ENCODE measurements around the gene LEAP2. TPM values are rescaled to one million over a fixed set of nuclear protein-coding genes. Genes with fewer than 3 reads are reported as not detected.

LEAP2 gene
- total RNA-seq, 2 experiments from 2014 or later = 3.4 to 3.7 TPM

- DNase-seq (no peak), ATAC-seq (no peak)
- Mint-ChIP-seq H3K27ac (peak overlapping the region; percentile 99), H3K27me3 (ENCODE audit: low read depth) (peaks cover 3% of the 10 kb centered on the region), H3K9me3 (ENCODE audit: insufficient read depth) (no peaks in the 10 kb centered on the region), H3K4me1 (ENCODE audit: low read depth) (peaks cover 23% of the 10 kb centered on the region), H3K4me3 (peak overlapping the region; percentile 98), H3K36me3 (ENCODE audit: low read depth) (peaks cover 39% of the 10 kb centered on the region)
- ChIA-PET POLR2A (interaction anchor here (0.7 to 2.0 kb wide), 10 partner anchors 13 to 389 kb away, joined by 3 to 12 read pairs (median 3); partner anchors contain the start of genes AFF4 and HSPA4), CTCF (interaction anchor here (1.1 to 4.8 kb wide), 5 partner anchors 16 to 340 kb away, joined by 3 to 20 read pairs (median 3); no protein-coding TSS in a partner anchor)
These were observed 6.4 kb upstream of the LEAP2 start for GRCh38 chr5:132867046-132867451.

- Mint-ChIP-seq H3K27me3 (ENCODE audit: low read depth) (no peaks in the 10 kb centered on the region), H3K27ac (peak overlapping the region; percentile 48), H3K4me3 (peak overlapping the region; percentile 16), H3K9me3 (ENCODE audit: insufficient read depth) (no peaks in the 10 kb centered on the region), H3K4me1 (ENCODE audit: low read depth) (peaks cover 23% of the 10 kb centered on the region), H3K36me3 (ENCODE audit: low read depth) (peaks cover 49% of the 10 kb centered on the region)
- ChIA-PET CTCF (interaction anchor here (0.8 to 4.8 kb wide), 3 partner anchors 15 to 483 kb away, joined by 3 to 20 read pairs (median 4); no protein-coding TSS in a partner anchor), POLR2A (no interaction called here)
- no peak for ATAC-seq
- DNase-seq = no peak
These were observed 4.7 kb upstream of the LEAP2 start for GRCh38 chr5:132868754-132869153.

- DNase-seq (no peak), ATAC-seq (no peak)
- H3K27ac Mint-ChIP-seq = no peak overlapping the region
- ChIA-PET CTCF (interaction anchor here (4.8 kb wide), 1 partner anchor 12 kb away, joined by 20 read pairs; no protein-coding TSS in a partner anchor), POLR2A (no interaction called here)
- peaks cover 54% of the 10 kb centered on the region for H3K36me3 Mint-ChIP-seq (ENCODE audit: low read depth)
- H3K9me3 Mint-ChIP-seq (ENCODE audit: insufficient read depth) = no peaks in the 10 kb centered on the region
- H3K4me3 Mint-ChIP-seq = no peak overlapping the region
- H3K27me3 Mint-ChIP-seq (ENCODE audit: low read depth) = no peaks in the 10 kb centered on the region
- peaks cover 16% of the 10 kb centered on the region for H3K4me1 Mint-ChIP-seq (ENCODE audit: low read depth)
These were observed 2.7 kb upstream of the LEAP2 start for GRCh38 chr5:132870801-132871200.

- Mint-ChIP-seq H3K9me3 (ENCODE audit: insufficient read depth) (no peaks in the 10 kb centered on the region), H3K4me1 (ENCODE audit: low read depth) (peaks cover 11% of the 10 kb centered on the region), H3K27me3 (ENCODE audit: low read depth) (no peaks in the 10 kb centered on the region), H3K4me3 (no peak overlapping the region), H3K27ac (no peak overlapping the region), H3K36me3 (ENCODE audit: low read depth) (peaks cover 50% of the 10 kb centered on the region)
- ATAC-seq (no peak), DNase-seq (no peak)
- ChIA-PET POLR2A (interaction anchor here (1.7 kb wide), 1 partner anchor 11 kb away, joined by 3 read pairs; no protein-coding TSS in a partner anchor), CTCF (interaction anchor here (1.2 kb wide), 1 partner anchor 52 kb away, joined by 5 read pairs; no protein-coding TSS in a partner anchor)
These were observed 1.8 kb upstream of the LEAP2 start for GRCh38 chr5:132871459-132872284.

GRCh38 chr5:132872788-132873118 lies 715 bp upstream of the LEAP2 start:
- Mint-ChIP-seq H3K27ac (no peak overlapping the region), H3K4me1 (ENCODE audit: low read depth) (peaks cover 4% of the 10 kb centered on the region), H3K36me3 (ENCODE audit: low read depth) (peaks cover 44% of the 10 kb centered on the region), H3K4me3 (no peak overlapping the region), H3K9me3 (ENCODE audit: insufficient read depth) (no peaks in the 10 kb centered on the region), H3K27me3 (ENCODE audit: low read depth) (no peaks in the 10 kb centered on the region)
- ChIA-PET POLR2A (interaction anchor here (1.7 kb wide), 1 partner anchor 10 kb away, joined by 3 read pairs; no protein-coding TSS in a partner anchor), CTCF (interaction anchor here (1.2 kb wide), 1 partner anchor 53 kb away, joined by 5 read pairs; no protein-coding TSS in a partner anchor)
- no peak for ATAC-seq
- DNase-seq = no peak

DNA sequence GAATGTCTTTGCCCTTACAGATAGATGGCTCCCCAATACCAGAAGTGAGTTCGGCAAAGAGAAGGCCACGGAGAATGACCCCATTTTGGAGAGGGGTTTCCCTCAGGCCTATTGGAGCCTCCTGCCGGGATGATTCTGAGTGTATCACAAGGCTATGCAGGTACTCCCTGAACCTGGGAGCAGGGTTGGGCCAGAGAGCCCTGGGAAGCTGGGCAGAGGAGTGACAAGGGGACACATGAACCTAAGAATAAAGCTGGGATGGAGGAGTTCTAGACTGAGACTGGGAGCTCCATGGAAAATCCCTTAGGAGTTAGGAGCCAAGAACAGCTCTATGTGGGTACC lies 433 bp downstream of the LEAP2 start:
- DNase-seq (no peak), ATAC-seq (no peak)
- Mint-ChIP-seq H3K36me3 (ENCODE audit: low read depth) (peaks cover 40% of the 10 kb centered on the region), H3K4me1 (ENCODE audit: low read depth) (no peaks in the 10 kb centered on the region), H3K4me3 (no peak overlapping the region), H3K9me3 (ENCODE audit: insufficient read depth) (no peaks in the 10 kb centered on the region), H3K27ac (no peak overlapping the region), H3K27me3 (ENCODE audit: low read depth) (no peaks in the 10 kb centered on the region)
- CTCF ChIA-PET = interaction anchor here (1.5 kb wide), 1 partner anchor 9 kb away, joined by 5 read pairs; no protein-coding TSS in a partner anchor
- POLR2A ChIA-PET = no interaction called here

DNA sequence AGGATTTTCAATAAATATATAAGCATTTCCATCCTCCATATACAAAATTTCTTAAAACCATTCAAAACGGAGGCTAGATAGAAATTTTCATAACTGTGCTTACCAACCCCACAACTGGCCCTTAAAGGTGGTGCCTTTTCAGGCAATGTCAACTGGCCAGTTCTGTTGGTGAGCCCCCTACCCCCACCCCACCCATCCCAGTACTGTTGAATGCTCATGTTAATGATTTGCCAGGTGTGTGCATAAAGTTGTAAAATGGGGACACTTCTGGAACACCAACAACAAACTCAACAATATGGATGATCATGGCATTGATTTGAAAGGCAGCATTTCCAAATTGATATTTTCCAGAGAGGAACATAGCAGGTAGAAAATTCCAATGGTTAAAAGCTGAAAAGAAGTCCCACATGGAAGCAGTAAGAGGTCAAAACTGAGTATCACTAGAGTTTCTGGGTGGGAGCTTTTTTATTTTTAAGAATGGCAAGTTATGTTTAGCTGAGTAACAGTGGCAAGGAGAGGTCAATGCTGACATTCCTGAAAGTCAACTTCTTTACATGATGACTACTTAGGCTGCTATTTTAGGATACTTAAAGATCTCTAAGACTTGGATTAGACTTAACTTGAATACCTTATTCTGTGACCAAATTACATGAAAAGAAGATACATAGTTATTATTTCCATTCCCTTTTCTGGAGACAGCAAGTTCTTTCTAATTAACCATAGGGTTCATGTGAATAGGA lies 2.7 kb downstream of the LEAP2 start:
- peaks cover 36% of the 10 kb centered on the region for H3K36me3 Mint-ChIP-seq (ENCODE audit: low read depth)
- H3K27me3 Mint-ChIP-seq (ENCODE audit: low read depth) = no peaks in the 10 kb centered on the region
- no peaks in the 10 kb centered on the region for H3K4me1 Mint-ChIP-seq (ENCODE audit: low read depth)
- ATAC-seq = no peak
- no peak overlapping the region for H3K27ac Mint-ChIP-seq
- no peak for DNase-seq
- no peaks in the 10 kb centered on the region for H3K9me3 Mint-ChIP-seq (ENCODE audit: insufficient read depth)
- POLR2A ChIA-PET = no interaction called here
- CTCF ChIA-PET = no interaction called here
- no peak overlapping the region for H3K4me3 Mint-ChIP-seq

DNA sequence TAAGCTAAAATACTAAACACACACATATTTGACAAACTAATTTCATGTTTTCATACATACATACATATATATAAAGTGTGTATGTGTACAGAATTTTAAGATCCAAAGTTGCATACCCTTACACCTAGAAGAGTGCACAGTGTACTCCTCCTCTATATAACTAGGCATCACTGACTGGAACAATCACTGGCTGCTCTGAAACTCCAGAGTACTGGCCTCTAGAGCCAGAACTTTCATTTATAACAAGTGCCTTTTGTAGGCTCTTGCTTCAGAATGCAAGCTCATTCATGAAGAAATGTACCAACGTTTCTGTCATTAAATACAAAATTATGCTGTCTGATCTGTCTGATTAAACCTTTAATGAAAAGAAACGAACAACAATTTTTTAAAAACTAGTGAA lies 4.0 kb downstream of the LEAP2 start:
- CTCF ChIA-PET = interaction anchor here (1.6 kb wide), 1 partner anchor 48 kb away, joined by 5 read pairs; the partner anchor contains the start of gene SHROOM1
- no peaks in the 10 kb centered on the region for H3K27me3 Mint-ChIP-seq (ENCODE audit: low read depth)
- POLR2A ChIA-PET = no interaction called here
- no peak overlapping the region for H3K27ac Mint-ChIP-seq
- H3K36me3 Mint-ChIP-seq (ENCODE audit: low read depth) = peaks cover 31% of the 10 kb centered on the region
- DNase-seq (no peak), ATAC-seq (no peak)
- H3K4me3 Mint-ChIP-seq = no peak overlapping the region
- H3K9me3 Mint-ChIP-seq (ENCODE audit: insufficient read depth) = no peaks in the 10 kb centered on the region
- H3K4me1 Mint-ChIP-seq (ENCODE audit: low read depth) = no peaks in the 10 kb centered on the region

DNA sequence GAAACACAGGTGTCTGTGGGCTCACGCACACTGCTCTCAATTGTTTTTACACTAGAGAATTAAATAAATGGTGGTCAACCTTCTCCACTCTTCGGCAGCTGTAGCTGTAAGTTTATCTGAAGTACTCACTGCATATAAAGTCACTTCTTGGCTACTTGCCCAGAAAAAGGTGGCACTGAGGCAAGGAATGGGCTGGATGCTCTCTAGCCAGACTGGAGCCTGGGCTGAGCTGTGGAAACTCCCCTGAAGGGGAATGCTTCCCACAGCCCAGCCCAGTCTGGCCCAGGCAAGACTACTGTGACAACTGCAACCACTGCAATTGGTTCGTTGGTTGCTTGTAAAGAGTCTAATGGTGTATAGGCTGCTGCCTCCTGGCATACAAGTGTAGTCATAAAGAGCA lies 4.5 kb downstream of the LEAP2 start:
- Mint-ChIP-seq H3K4me3 (no peak overlapping the region), H3K9me3 (ENCODE audit: insufficient read depth) (no peaks in the 10 kb centered on the region), H3K36me3 (ENCODE audit: low read depth) (peaks cover 29% of the 10 kb centered on the region), H3K27ac (no peak overlapping the region), H3K4me1 (ENCODE audit: low read depth) (no peaks in the 10 kb centered on the region), H3K27me3 (ENCODE audit: low read depth) (no peaks in the 10 kb centered on the region)
- POLR2A ChIA-PET = no interaction called here
- CTCF ChIA-PET = interaction anchor here (1.6 kb wide), 1 partner anchor 48 kb away, joined by 5 read pairs; the partner anchor contains the start of gene SHROOM1
- ATAC-seq (no peak), DNase-seq (no peak)

GRCh38 chr5:132883261-132883834 lies 9.9 kb downstream of the LEAP2 start:
- ATAC-seq = peak; percentile 67
- H3K36me3 Mint-ChIP-seq (ENCODE audit: low read depth) = peaks cover 45% of the 10 kb centered on the region
- H3K27ac Mint-ChIP-seq = no peak overlapping the region
- H3K27me3 Mint-ChIP-seq (ENCODE audit: low read depth) = no peaks in the 10 kb centered on the region
- H3K4me3 Mint-ChIP-seq = no peak overlapping the region
- peak; percentile 48 for DNase-seq
- ChIA-PET POLR2A (interaction anchor here (0.7 to 1.3 kb wide), 3 partner anchors 11 to 17 kb away, joined by 3 read pairs; partner anchors contain the start of genes GDF9 and UQCRQ), CTCF (interaction anchor here (0.7 to 2.7 kb wide), 33 partner anchors 8 to 817 kb away, joined by 3 to 35 read pairs (median 3); partner anchors contain the start of genes GDF9, IL4, SHROOM1 and UQCRQ)
- no peaks in the 10 kb centered on the region for H3K9me3 Mint-ChIP-seq (ENCODE audit: insufficient read depth)
- no peaks in the 10 kb centered on the region for H3K4me1 Mint-ChIP-seq (ENCODE audit: low read depth)

DNA sequence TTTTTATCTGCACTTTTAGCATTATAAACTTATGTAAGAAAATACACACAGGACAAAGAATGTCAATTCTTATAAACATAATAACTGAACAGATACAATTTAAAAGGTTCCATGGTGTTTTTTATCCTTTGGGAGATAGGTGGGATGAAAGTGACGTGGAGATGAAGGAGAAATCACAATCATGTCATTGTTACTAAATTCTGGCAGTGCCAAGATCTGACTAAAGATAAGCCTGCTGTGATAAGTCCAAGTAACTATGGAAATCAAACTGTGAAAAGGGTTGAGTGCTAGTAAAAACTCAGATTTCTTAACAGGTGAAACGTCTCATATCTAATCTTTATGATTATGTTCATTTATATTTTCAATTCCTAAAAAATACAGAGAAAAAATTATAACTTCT lies 11.1 kb downstream of the LEAP2 start:
- no peak overlapping the region for H3K27ac Mint-ChIP-seq
- peaks cover 48% of the 10 kb centered on the region for H3K36me3 Mint-ChIP-seq (ENCODE audit: low read depth)
- peaks cover under 1% of the 10 kb centered on the region for H3K4me1 Mint-ChIP-seq (ENCODE audit: low read depth)
- ATAC-seq = no peak
- CTCF ChIA-PET = interaction anchor here (1.2 to 2.7 kb wide), 4 partner anchors 21 to 384 kb away, joined by 3 to 35 read pairs (median 10); partner anchors contain the start of gene SHROOM1
- no peaks in the 10 kb centered on the region for H3K27me3 Mint-ChIP-seq (ENCODE audit: low read depth)
- no peaks in the 10 kb centered on the region for H3K9me3 Mint-ChIP-seq (ENCODE audit: insufficient read depth)
- POLR2A ChIA-PET = interaction anchor here (1.4 kb wide), 1 partner anchor 18 kb away, joined by 3 read pairs; the partner anchor contains the start of genes GDF9 and UQCRQ
- no peak for DNase-seq
- H3K4me3 Mint-ChIP-seq = no peak overlapping the region
